Measurements from ENCODE around the gene ABLIM2. TPM values are rescaled to one million over a fixed set of nuclear protein-coding genes. Genes with fewer than 3 reads are reported as not detected.

ABLIM2 gene
- total and polyA plus RNA-seq, 2 of the 4 experiments (the other 2 are of a cell fraction), result under 0.01 to 0.10 TPM

- ChIA-PET CTCF (interaction anchor here (0.5 to 0.6 kb wide), 2 partner anchors 24 to 70 kb away, joined by 3 to 4 read pairs; no protein-coding TSS in a partner anchor), POLR2A (ENCODE audit: unreplicated experiment) (no interaction called here)
- no TSS peak for BruUV-seq (replicated peaks)
- H3K23ac ChIP-seq (ENCODE audit: low read depth, low read length), result no peak overlapping the region
- H3K4me1 ChIP-seq (ENCODE audit: control insufficient read depth, insufficient read depth, low read length), result no peaks in the 10 kb centered on the region
- no peak overlapping the region for H3K4me3 ChIP-seq (ENCODE audit: insufficient read depth, low read depth, low read length)
- H3K9ac ChIP-seq (ENCODE audit: low read depth, low read length), result no peak overlapping the region
- no peaks in the 10 kb centered on the region for H3K79me1 ChIP-seq (ENCODE audit: low read depth in 1 of 2, low read length in 2 of 2)
- no peak overlapping the region for H3K14ac ChIP-seq (replicated peaks; ENCODE audit: low read depth, low read length)
- H3K27ac ChIP-seq (ENCODE audit: insufficient read depth, low read length), result no peak overlapping the region
- no peaks in the 10 kb centered on the region for H3K36me3 ChIP-seq (ENCODE audit: control insufficient read depth, insufficient read depth, low read length)
- H3K56ac ChIP-seq (ENCODE audit: extremely low read depth, insufficient read depth, low read length), result no peak overlapping the region
- no peak overlapping the region for H2AK5ac ChIP-seq (ENCODE audit: low read depth, low read length)
- H4K20me1 ChIP-seq (ENCODE audit: insufficient read depth, low read length), result no peaks in the 10 kb centered on the region; the same call in 1 of the 2 replicates
- H2AFZ ChIP-seq (replicated peaks; ENCODE audit: low read length, poor library complexity), result peak overlapping the region; percentile 10
- H3K4me2 ChIP-seq (ENCODE audit: low read depth, low read length), result no peak overlapping the region
- H2BK15ac ChIP-seq (ENCODE audit: low read depth, low read length), result no peak overlapping the region
- H2AK9ac ChIP-seq (replicated peaks; ENCODE audit: low read depth, low read length, poor library complexity), result no peak overlapping the region
- no peak overlapping the region for H3K18ac ChIP-seq (ENCODE audit: low read depth, low read length)
- ATAC-seq (ENCODE audit: low read depth) (no peak), DNase-seq (no peak)
- H3K9me3 ChIP-seq (ENCODE audit: control insufficient read depth, insufficient read depth, low read length), result peaks cover 11% of the 10 kb centered on the region
- H2BK120ac ChIP-seq (ENCODE audit: low read depth, low read length), result no peak overlapping the region
- no peak overlapping the region for H4K91ac ChIP-seq (ENCODE audit: insufficient read depth, low read depth, low read length)
- H3K4ac ChIP-seq (ENCODE audit: low read depth, low read length), result no peak overlapping the region
- no peak overlapping the region for H4K5ac ChIP-seq (ENCODE audit: low read depth, low read length)
- H3K9me1 ChIP-seq (ENCODE audit: insufficient read depth, low read length), result no peaks in the 10 kb centered on the region
- in situ Hi-C loops (cut with MboI; ENCODE audit: low sequenced_read_pairs) (no loop called here), intact Hi-C loops (cut with micrococcal nuclease) (no loop called here), dilution Hi-C loops (cut with HindIII; ENCODE audit: low sequenced_read_pairs, unreplicated experiment) (no loop called here)
- H3K27me3 ChIP-seq (ENCODE audit: control insufficient read depth, insufficient read depth, low read length), result peaks cover 54% of the 10 kb centered on the region
- no peak overlapping the region for H4K8ac ChIP-seq (ENCODE audit: low read depth in 2 of 2, low read length in 2 of 2)
- no CpG with 5 or more reads among the region's 1 CpG for WGBS, 2 experiments (ENCODE audit: extremely low coverage in 2 of 2, insufficient read length in 1 of 2)
- peak; percentile 17; the same call in 1 of the 2 replicates for TF ChIP-seq CTCF (conservative IDR thresholded peaks at IDR 0.05; ENCODE audit: low read depth, low read length)
- TF ChIP-seq NFE2L2 (IDR thresholded peaks at IDR 0.05; ENCODE audit: low read depth, low read length), result no peak
- no peak for TF ChIP-seq RAD21 (IDR thresholded peaks at IDR 0.05; ENCODE audit: low read length)
- no peak for TF ChIP-seq BHLHE40 (IDR thresholded peaks at IDR 0.05; ENCODE audit: low read depth, low read length)
- TF ChIP-seq RCOR1 (IDR thresholded peaks at IDR 0.05; ENCODE audit: insufficient replicate concordance, low read length), result no peak
- H2BK5ac ChIP-seq (ENCODE audit: low read depth, low read length, poor library complexity, severe bottlenecking), result no peak overlapping the region
- no peak overlapping the region for H2BK20ac ChIP-seq (ENCODE audit: low read depth, low read length)
These were observed 9.6 kb upstream of the ABLIM2 start for GRCh38 chr4:8168232-8168631.
